Measurements from ENCODE around the gene PDZD4. TPM values are rescaled to one million over a fixed set of nuclear protein-coding genes. Genes with fewer than 3 reads are reported as not detected.

The PDZD4 gene
- total RNA-seq, 5 donors from 2014 or later (not counting 1 experiment from before 2014, with no cell fraction given) = 3.7 to 51.3 (median 9.0) TPM

DNA sequence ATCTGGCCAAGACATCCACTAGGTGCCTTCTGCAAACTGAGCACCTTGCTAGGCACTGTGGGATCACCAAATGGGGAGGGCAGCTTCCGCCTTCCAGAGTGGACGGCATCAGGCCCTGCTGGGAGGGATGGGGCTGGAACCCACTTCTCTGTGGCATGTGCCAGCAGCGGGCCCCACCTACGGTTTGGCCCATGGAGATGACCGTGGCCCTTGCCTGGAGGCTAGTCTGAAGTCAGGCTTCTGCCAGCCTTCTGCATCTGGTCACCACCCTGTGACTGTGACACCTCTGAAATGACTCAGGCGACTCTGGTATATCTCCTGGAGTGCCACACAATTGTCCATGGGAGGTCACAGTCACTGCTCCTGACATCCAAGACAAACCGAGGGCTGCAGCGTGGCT lies 28.7 kb downstream of the PDZD4 start:
- ChIA-PET POLR2A (no interaction called here), CTCF (no interaction called here)
- no peak overlapping the region for H3K4me3 Mint-ChIP-seq
- Histone ChIP-seq H3K9me3 (no peaks in the 10 kb centered on the region), H3K4me3 (ENCODE audit: control insufficient read depth in 1 of 2, extremely low read depth in 1 of 2, low read length in 1 of 2) (no peak overlapping the region), H3K27me3 (replicated peaks in 1 of 2; ENCODE audit: control insufficient read depth in 2 of 2, extremely low read depth in 1 of 2, insufficient read depth in 2 of 2, low read length in 1 of 2) (no peaks in the 10 kb centered on the region), H3K27ac (ENCODE audit: low read length) (no peak overlapping the region), H3K4me1 (ENCODE audit: control insufficient read depth in 1 of 2, extremely low read depth in 1 of 2, insufficient read depth in 2 of 2, low read length in 2 of 2) (peaks cover 0 to 10% of the 10 kb centered on the region in 2 experiments), H3K36me3 (ENCODE audit: control insufficient read depth in 2 of 2, extremely low read depth in 1 of 2, insufficient read depth in 1 of 2, low read length in 1 of 2) (peaks cover 0 to 3% of the 10 kb centered on the region in 2 donors)
- ATAC-seq (replicated peaks in 1 of 4) (no peak), DNase-seq (no peak)
- no peaks in the 10 kb centered on the region for H3K9me3 Mint-ChIP-seq
- H3K4me1 Mint-ChIP-seq = peaks cover 1 to 5% (median 5%) of the 10 kb centered on the region in 3 donors
- no peaks in the 10 kb centered on the region for H3K27me3 Mint-ChIP-seq
- H3K36me3 Mint-ChIP-seq = no peaks in the 10 kb centered on the region
- WGBS (ENCODE audit: insufficient coverage) = 80% methylated on average over 2 of the region's 8 CpGs
- no peak overlapping the region for H3K27ac Mint-ChIP-seq

- 100% methylated on average over 1 of the region's 7 CpGs for WGBS (ENCODE audit: insufficient coverage)
- Histone ChIP-seq H3K4me3 (ENCODE audit: control insufficient read depth in 1 of 2, extremely low read depth in 1 of 2, low read length in 1 of 2) (no peak overlapping the region), H3K9me3 (no peaks in the 10 kb centered on the region), H3K27ac (ENCODE audit: low read length) (no peak overlapping the region), H3K36me3 (ENCODE audit: control insufficient read depth in 2 of 2, extremely low read depth in 1 of 2, insufficient read depth in 1 of 2, low read length in 1 of 2) (peaks cover 0 to 4% of the 10 kb centered on the region in 2 donors), H3K4me1 (ENCODE audit: control insufficient read depth in 1 of 2, extremely low read depth in 1 of 2, insufficient read depth in 2 of 2, low read length in 2 of 2) (peaks cover 0 to 19% of the 10 kb centered on the region in 2 experiments), H3K27me3 (replicated peaks in 1 of 2; ENCODE audit: control insufficient read depth in 2 of 2, extremely low read depth in 1 of 2, insufficient read depth in 2 of 2, low read length in 1 of 2) (no peaks in the 10 kb centered on the region)
- ATAC-seq (replicated peaks in 1 of 4) (no peak), DNase-seq (no peak)
- ChIA-PET CTCF (no interaction called here), POLR2A (no interaction called here)
- H3K4me3 Mint-ChIP-seq = no peak overlapping the region
- H3K9me3 Mint-ChIP-seq = no peaks in the 10 kb centered on the region
- no peak overlapping the region for H3K27ac Mint-ChIP-seq
- no peaks in the 10 kb centered on the region for H3K36me3 Mint-ChIP-seq
- peaks cover 10 to 14% (median 13%) of the 10 kb centered on the region in 3 donors for H3K4me1 Mint-ChIP-seq
- no peaks in the 10 kb centered on the region for H3K27me3 Mint-ChIP-seq
Measured at GRCh38 chrX:153800746-153801145, 29.6 kb downstream of the PDZD4 start.

DNA sequence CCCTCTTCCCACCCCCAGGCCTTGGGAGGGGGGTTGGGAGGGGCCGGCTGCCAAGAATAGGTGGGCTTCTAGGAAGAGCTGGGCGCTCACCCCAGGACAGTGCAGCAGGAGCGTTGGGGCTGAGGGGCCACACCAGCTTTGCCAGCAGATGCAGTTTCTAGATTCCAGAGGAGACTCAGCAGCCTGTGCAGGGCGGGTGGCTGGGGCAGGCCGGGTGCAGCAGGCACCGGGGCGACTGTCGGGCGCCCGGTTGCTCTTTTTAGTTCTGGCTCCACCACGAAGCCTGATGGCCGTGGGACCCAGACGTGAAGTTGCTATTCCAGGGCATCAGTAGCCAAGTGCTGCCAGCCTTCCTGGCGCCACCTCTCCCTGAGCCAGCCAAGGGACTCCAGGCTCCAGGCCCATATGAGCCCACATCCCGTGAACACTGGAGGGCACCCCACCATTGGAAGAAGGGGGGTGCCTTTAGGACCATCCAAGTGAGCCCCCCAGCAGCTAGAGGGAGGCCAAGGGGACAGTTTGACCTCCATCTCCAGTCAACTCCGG lies 30.1 kb downstream of the PDZD4 start:
- peaks cover 0 to 4% of the 10 kb centered on the region in 2 donors for H3K36me3 ChIP-seq (ENCODE audit: control insufficient read depth in 2 of 2, extremely low read depth in 1 of 2, insufficient read depth in 1 of 2, low read length in 1 of 2)
- H3K9me3 ChIP-seq = no peaks in the 10 kb centered on the region
- peaks cover 0 to 24% of the 10 kb centered on the region in 2 experiments for H3K4me1 ChIP-seq (ENCODE audit: control insufficient read depth in 1 of 2, extremely low read depth in 1 of 2, insufficient read depth in 2 of 2, low read length in 2 of 2)
- ChIA-PET POLR2A (no interaction called here), CTCF (no interaction called here)
- Mint-ChIP-seq H3K27ac (no peak overlapping the region), H3K27me3 (no peaks in the 10 kb centered on the region), H3K4me3 (no peak overlapping the region), H3K9me3 (no peaks in the 10 kb centered on the region), H3K4me1 (peaks cover 12 to 16% (median 15%) of the 10 kb centered on the region in 3 donors), H3K36me3 (no peaks in the 10 kb centered on the region)
- H3K27ac ChIP-seq (ENCODE audit: low read length) = no peak overlapping the region
- 92% methylated on average over 11 of the region's 16 CpGs for WGBS (ENCODE audit: insufficient coverage)
- no peak for ATAC-seq (replicated peaks in 1 of 4)
- no peaks in the 10 kb centered on the region for H3K27me3 ChIP-seq (replicated peaks in 1 of 2; ENCODE audit: control insufficient read depth in 2 of 2, extremely low read depth in 1 of 2, insufficient read depth in 2 of 2, low read length in 1 of 2)
- H3K4me3 ChIP-seq (ENCODE audit: control insufficient read depth in 1 of 2, extremely low read depth in 1 of 2, low read length in 1 of 2) = no peak overlapping the region
- DNase-seq = no peak

- Histone ChIP-seq H3K36me3 (ENCODE audit: control insufficient read depth in 2 of 2, extremely low read depth in 1 of 2, insufficient read depth in 1 of 2, low read length in 1 of 2) (peaks cover 0 to 4% of the 10 kb centered on the region in 2 donors), H3K27ac (ENCODE audit: low read length) (no peak overlapping the region), H3K9me3 (no peaks in the 10 kb centered on the region), H3K4me1 (ENCODE audit: control insufficient read depth in 1 of 2, extremely low read depth in 1 of 2, insufficient read depth in 2 of 2, low read length in 2 of 2) (peaks cover 0 to 29% of the 10 kb centered on the region in 2 experiments), H3K27me3 (replicated peaks in 1 of 2; ENCODE audit: control insufficient read depth in 2 of 2, extremely low read depth in 1 of 2, insufficient read depth in 2 of 2, low read length in 1 of 2) (no peaks in the 10 kb centered on the region), H3K4me3 (ENCODE audit: control insufficient read depth in 1 of 2, extremely low read depth in 1 of 2, low read length in 1 of 2) (no peak overlapping the region)
- Mint-ChIP-seq H3K27ac (no peak overlapping the region), H3K36me3 (no peaks in the 10 kb centered on the region), H3K4me1 (peaks cover 16 to 18% (median 17%) of the 10 kb centered on the region in 3 donors), H3K4me3 (no peak overlapping the region), H3K9me3 (no peaks in the 10 kb centered on the region), H3K27me3 (no peaks in the 10 kb centered on the region)
- ChIA-PET CTCF (interaction anchor here in 1 of 2 donors (0.5 kb wide), 1 partner anchor 214 kb away, joined by 4 read pairs; no protein-coding TSS in a partner anchor), POLR2A (interaction anchor here in 1 of 2 donors (0.6 kb wide), 1 partner anchor 123 kb away, joined by 4 read pairs; no protein-coding TSS in a partner anchor)
- WGBS (ENCODE audit: insufficient coverage) = no CpG with 5 or more reads among the region's 5 CpGs
- ATAC-seq (replicated peaks in 1 of 4) = no peak
- DNase-seq = no peak
Measured at GRCh38 chrX:153799326-153799725, 31.0 kb downstream of the PDZD4 start.

DNA sequence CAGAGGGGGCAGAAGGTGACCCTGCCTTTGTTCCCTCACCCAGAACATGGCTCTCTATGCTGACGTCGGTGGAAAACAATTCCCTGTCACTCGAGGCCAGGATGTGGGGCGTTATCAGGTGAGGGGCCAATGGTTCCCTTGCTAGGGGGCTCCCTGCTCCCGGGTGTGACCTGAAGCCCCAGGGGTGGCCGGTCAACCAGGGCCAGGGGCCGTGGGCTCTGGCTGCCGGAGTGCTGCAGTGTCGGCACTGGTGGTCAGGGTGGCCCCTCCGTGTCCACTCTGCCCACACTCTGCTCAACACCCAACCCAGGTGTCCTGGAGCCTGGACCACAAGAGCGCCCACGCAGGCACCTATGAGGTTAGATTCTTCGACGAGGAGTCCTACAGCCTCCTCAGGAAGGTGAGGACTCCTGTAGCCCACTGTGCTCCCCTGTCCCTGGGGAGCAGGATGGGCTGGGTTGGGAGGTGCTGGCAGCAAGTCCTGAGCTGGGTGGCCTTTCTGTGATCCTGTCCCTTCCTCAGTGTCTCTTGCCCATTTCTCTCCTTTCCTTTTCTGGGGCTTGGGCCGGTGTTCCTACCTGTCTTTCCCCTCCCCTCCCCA lies 32.8 kb downstream of the PDZD4 start:
- DNase-seq (no peak), ATAC-seq (replicated peaks in 1 of 4) (no peak)
- no peak overlapping the region for H3K4me3 ChIP-seq (ENCODE audit: control insufficient read depth in 1 of 2, extremely low read depth in 1 of 2, low read length in 1 of 2)
- Mint-ChIP-seq H3K27ac (no peak overlapping the region), H3K4me1 (peaks cover 25 to 26% (median 25%) of the 10 kb centered on the region in 3 donors), H3K27me3 (no peaks in the 10 kb centered on the region), H3K4me3 (peak overlapping the region in 1 of 3 donors; percentile 85), H3K9me3 (no peaks in the 10 kb centered on the region), H3K36me3 (no peaks in the 10 kb centered on the region)
- H3K36me3 ChIP-seq (ENCODE audit: control insufficient read depth in 2 of 2, extremely low read depth in 1 of 2, insufficient read depth in 1 of 2, low read length in 1 of 2) = peaks cover 0 to 4% of the 10 kb centered on the region in 2 donors
- no peaks in the 10 kb centered on the region for H3K27me3 ChIP-seq (replicated peaks in 1 of 2; ENCODE audit: control insufficient read depth in 2 of 2, extremely low read depth in 1 of 2, insufficient read depth in 2 of 2, low read length in 1 of 2)
- POLR2A ChIA-PET = no interaction called here
- WGBS (ENCODE audit: insufficient coverage) = 100% methylated on average over 1 of the region's 15 CpGs
- H3K27ac ChIP-seq (ENCODE audit: low read length) = no peak overlapping the region
- H3K4me1 ChIP-seq (ENCODE audit: control insufficient read depth in 1 of 2, extremely low read depth in 1 of 2, insufficient read depth in 2 of 2, low read length in 2 of 2) = peaks cover 0 to 41% of the 10 kb centered on the region in 2 experiments
- no peaks in the 10 kb centered on the region for H3K9me3 ChIP-seq
- CTCF ChIA-PET = no interaction called here

DNA sequence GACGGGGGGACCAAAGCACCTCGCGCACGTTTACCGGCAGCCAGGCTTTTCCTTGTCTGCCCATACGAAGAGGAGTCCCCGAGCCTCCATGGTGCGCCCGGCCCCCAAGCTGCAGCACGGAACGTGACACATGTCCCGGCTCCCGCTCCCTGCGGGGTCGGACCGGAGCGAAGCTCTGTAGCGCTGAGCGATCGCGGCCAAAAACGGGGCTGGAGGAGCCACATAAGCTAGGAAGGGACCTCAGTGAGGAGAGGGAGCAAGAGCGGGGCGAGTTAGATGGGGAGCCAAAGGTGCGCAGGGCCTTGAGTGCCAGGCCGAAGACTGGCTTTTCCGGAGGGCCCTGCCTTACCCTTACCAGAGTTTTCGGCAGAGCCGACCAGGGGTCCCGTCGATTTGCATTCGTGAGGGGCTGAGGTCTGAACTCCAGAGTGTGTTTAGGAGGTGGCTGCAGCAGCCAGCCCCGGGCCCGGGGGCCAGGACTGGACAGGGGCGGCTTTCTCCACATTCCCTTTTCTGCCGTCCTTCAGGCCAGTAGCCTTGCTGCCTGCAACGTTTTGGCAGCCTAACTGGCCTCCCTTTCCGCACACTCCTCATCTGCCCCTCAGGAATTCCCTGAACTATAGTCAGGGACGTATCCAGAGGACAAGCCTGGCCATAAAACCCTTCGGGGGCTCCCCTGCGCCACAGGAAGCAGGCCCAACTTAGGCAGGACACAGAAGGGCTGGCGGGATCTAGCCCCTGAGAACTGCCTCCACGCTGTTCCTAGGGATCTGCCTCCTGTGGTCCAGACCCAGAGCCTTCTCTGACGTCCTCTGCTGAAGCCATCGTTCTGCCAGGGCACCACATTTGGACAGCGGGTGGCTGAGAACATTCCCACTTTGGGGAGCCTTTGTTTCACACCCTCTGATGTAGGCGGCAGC lies 35.2 kb downstream of the PDZD4 start:
- H3K27me3 Mint-ChIP-seq = no peaks in the 10 kb centered on the region
- H3K36me3 Mint-ChIP-seq = no peaks in the 10 kb centered on the region
- Histone ChIP-seq H3K9me3 (no peaks in the 10 kb centered on the region), H3K27ac (ENCODE audit: low read length) (peak overlapping the region; percentile 49), H3K4me1 (ENCODE audit: control insufficient read depth in 1 of 2, extremely low read depth in 1 of 2, insufficient read depth in 2 of 2, low read length in 2 of 2) (peaks cover 0 to 54% of the 10 kb centered on the region in 2 experiments), H3K27me3 (replicated peaks in 1 of 2; ENCODE audit: control insufficient read depth in 2 of 2, extremely low read depth in 1 of 2, insufficient read depth in 2 of 2, low read length in 1 of 2) (no peaks in the 10 kb centered on the region), H3K36me3 (ENCODE audit: control insufficient read depth in 2 of 2, extremely low read depth in 1 of 2, insufficient read depth in 1 of 2, low read length in 1 of 2) (peaks cover 0 to 11% of the 10 kb centered on the region in 2 donors), H3K4me3 (ENCODE audit: control insufficient read depth in 1 of 2, extremely low read depth in 1 of 2, low read length in 1 of 2) (peak overlapping the region; percentile 48 to 76)
- H3K27ac Mint-ChIP-seq = peak overlapping the region; percentile 73 to 80
- ChIA-PET CTCF (interaction anchor here in 1 of 2 donors (0.9 kb wide), 1 partner anchor 133 kb away, joined by 4 read pairs; no protein-coding TSS in a partner anchor), POLR2A (no interaction called here)
- no peaks in the 10 kb centered on the region for H3K9me3 Mint-ChIP-seq
- DNase-seq (peak in 8 of 35 experiments; percentile 3 to 14 (median 8)), ATAC-seq (replicated peaks in 1 of 4) (peak in 3 of 4 experiments; percentile 6 to 10 (median 8))
- WGBS (ENCODE audit: insufficient coverage) = 4% methylated on average over 21 of the region's 47 CpGs
- peaks cover 26 to 35% (median 28%) of the 10 kb centered on the region in 3 donors for H3K4me1 Mint-ChIP-seq
- H3K4me3 Mint-ChIP-seq = peak overlapping the region; percentile 85 to 91 (median 91)
